ENCODE results near the gene CSTF2T.

The CSTF2T gene

GRCh38 chr10:51708609-51709008, 9.2 kb upstream of the CSTF2T start:
- Histone ChIP-seq H3K27ac (no peak overlapping the region), H3K4me1 (no peaks in the 10 kb centered on the region), H3K9ac (no peak overlapping the region)

GRCh38 chr10:51707821-51708424, 8.5 kb upstream of the CSTF2T start:
- H3K4me1 ChIP-seq = no peaks in the 10 kb centered on the region
- no peaks in the 10 kb centered on the region for H3K36me3 ChIP-seq (ENCODE audit: control insufficient read depth, insufficient read depth, low read length)
- TF ChIP-seq CTCF (IDR thresholded peaks at IDR 0.05) = no peak
- no peak overlapping the region for H3K4me3 ChIP-seq (ENCODE audit: low read depth, low read length)
- H3K79me2 ChIP-seq = no peaks in the 10 kb centered on the region
- H3K9ac ChIP-seq = no peak overlapping the region
- H3K27me3 ChIP-seq (ENCODE audit: control insufficient read depth, insufficient read depth, low read length) = no peaks in the 10 kb centered on the region
- H3K9me3 ChIP-seq (ENCODE audit: control insufficient read depth, low read length) = no peaks in the 10 kb centered on the region
- H2AFZ ChIP-seq = no peak overlapping the region
- H3K27ac ChIP-seq = no peak overlapping the region
- H3K4me2 ChIP-seq (ENCODE audit: low read length) = no peak overlapping the region

More at GRCh38 chr10:51708609-51709008, 9.2 kb upstream of the CSTF2T start:
- H3K4me2 ChIP-seq (ENCODE audit: low read length) = no peak overlapping the region
- H3K36me3 ChIP-seq (ENCODE audit: control insufficient read depth, insufficient read depth, low read length) = no peaks in the 10 kb centered on the region
- TF ChIP-seq CTCF (IDR thresholded peaks at IDR 0.05) = no peak
- H3K4me3 ChIP-seq (ENCODE audit: low read depth, low read length) = no peak overlapping the region
- H3K79me2 ChIP-seq = no peaks in the 10 kb centered on the region
- H2AFZ ChIP-seq = no peak overlapping the region
- H3K27me3 ChIP-seq (ENCODE audit: control insufficient read depth, insufficient read depth, low read length) = no peaks in the 10 kb centered on the region
- no peaks in the 10 kb centered on the region for H3K9me3 ChIP-seq (ENCODE audit: control insufficient read depth, low read length)

GRCh38 chr10:51707392-51707791, 8.0 kb upstream of the CSTF2T start:
- Histone ChIP-seq H3K4me2 (ENCODE audit: low read length) (no peak overlapping the region), H3K79me2 (no peaks in the 10 kb centered on the region), H3K4me1 (no peaks in the 10 kb centered on the region), H3K4me3 (ENCODE audit: low read depth, low read length) (no peak overlapping the region), H3K9me3 (ENCODE audit: control insufficient read depth, low read length) (no peaks in the 10 kb centered on the region), H3K27me3 (ENCODE audit: control insufficient read depth, insufficient read depth, low read length) (no peaks in the 10 kb centered on the region), H3K9ac (no peak overlapping the region), H3K36me3 (ENCODE audit: control insufficient read depth, insufficient read depth, low read length) (no peaks in the 10 kb centered on the region), H2AFZ (no peak overlapping the region), H3K27ac (no peak overlapping the region)
- TF ChIP-seq CTCF (IDR thresholded peaks at IDR 0.05) = no peak

- H3K27ac ChIP-seq = no peak overlapping the region
These were observed 6.8 kb upstream of the CSTF2T start for GRCh38 chr10:51706225-51706624.

More at GRCh38 chr10:51706225-51706624, 6.8 kb upstream of the CSTF2T start:
- no peaks in the 10 kb centered on the region for H3K27me3 ChIP-seq (ENCODE audit: control insufficient read depth, insufficient read depth, low read length)
- no peaks in the 10 kb centered on the region for H3K9me3 ChIP-seq (ENCODE audit: control insufficient read depth, low read length)
- no peaks in the 10 kb centered on the region for H3K4me1 ChIP-seq
- H3K9ac ChIP-seq = no peak overlapping the region
- H3K4me3 ChIP-seq (ENCODE audit: low read depth, low read length) = no peak overlapping the region
- H3K79me2 ChIP-seq = no peaks in the 10 kb centered on the region
- TF ChIP-seq CTCF (IDR thresholded peaks at IDR 0.05) = no peak
- no peaks in the 10 kb centered on the region for H3K36me3 ChIP-seq (ENCODE audit: control insufficient read depth, insufficient read depth, low read length)
- no peak overlapping the region for H2AFZ ChIP-seq
- H3K4me2 ChIP-seq (ENCODE audit: low read length) = no peak overlapping the region

Measured in parathyroid adenoma (tissue), 2 donors.